Measurements from ENCODE around the gene MFN2.

Gene MFN2

GRCh38 chr1:11979851-11980675, at the start of gene MFN2 (continued):
- TF ChIP-seq ZNF26 (tag by site-specific recombination; IDR thresholded peaks at IDR 0.05) (no peak), ZNF311 (tag by site-specific recombination; IDR thresholded peaks at IDR 0.05; ENCODE audit: borderline replicate concordance) (no peak), ZNF202 (tag by site-specific recombination; IDR thresholded peaks at IDR 0.05; ENCODE audit: borderline replicate concordance) (no peak), ZNF426 (tag by site-specific recombination; IDR thresholded peaks at IDR 0.05) (no peak), MZF1 (tag by site-specific recombination; IDR thresholded peaks at IDR 0.05; ENCODE audit: borderline replicate concordance) (no peak), ZFP69B (tag by site-specific recombination; IDR thresholded peaks at IDR 0.05) (peak; percentile 78; the same call in 1 of the 2 replicates), SP3 (tag by site-specific recombination; IDR thresholded peaks at IDR 0.05) (peak; percentile 98), ZNF37A (tag by site-specific recombination; IDR thresholded peaks at IDR 0.05) (no peak), BCL6B (tag by site-specific recombination; IDR thresholded peaks at IDR 0.05) (no peak), RBAK (tag by site-specific recombination; IDR thresholded peaks at IDR 0.05) (no peak), ZNF510 (tag by site-specific recombination; IDR thresholded peaks at IDR 0.05; ENCODE audit: insufficient replicate concordance) (no peak), PRDM1 (tag by site-specific recombination; IDR thresholded peaks at IDR 0.05) (no peak), SP7 (tag by site-specific recombination; IDR thresholded peaks at IDR 0.05) (peak; percentile 79), ZNF639 (tag by site-specific recombination; IDR thresholded peaks at IDR 0.05) (peak; percentile 8; the same call in 1 of the 2 replicates), ZNF596 (tag by site-specific recombination; IDR thresholded peaks at IDR 0.05) (no peak), ZNF629 (tag by site-specific recombination; IDR thresholded peaks at IDR 0.05) (peak; percentile 96), ZNF350 (tag by site-specific recombination; IDR thresholded peaks at IDR 0.05) (no peak), ZNF266 (tag by site-specific recombination; IDR thresholded peaks at IDR 0.05; ENCODE audit: low read depth) (no peak), SALL2 (tag by site-specific recombination; IDR thresholded peaks at IDR 0.05; ENCODE audit: borderline replicate concordance) (no peak), TCF7L2 (IDR thresholded peaks at IDR 0.05; ENCODE audit: borderline replicate concordance, low read depth, low read length) (no peak)
- TF ChIP-seq, protein P1, sequence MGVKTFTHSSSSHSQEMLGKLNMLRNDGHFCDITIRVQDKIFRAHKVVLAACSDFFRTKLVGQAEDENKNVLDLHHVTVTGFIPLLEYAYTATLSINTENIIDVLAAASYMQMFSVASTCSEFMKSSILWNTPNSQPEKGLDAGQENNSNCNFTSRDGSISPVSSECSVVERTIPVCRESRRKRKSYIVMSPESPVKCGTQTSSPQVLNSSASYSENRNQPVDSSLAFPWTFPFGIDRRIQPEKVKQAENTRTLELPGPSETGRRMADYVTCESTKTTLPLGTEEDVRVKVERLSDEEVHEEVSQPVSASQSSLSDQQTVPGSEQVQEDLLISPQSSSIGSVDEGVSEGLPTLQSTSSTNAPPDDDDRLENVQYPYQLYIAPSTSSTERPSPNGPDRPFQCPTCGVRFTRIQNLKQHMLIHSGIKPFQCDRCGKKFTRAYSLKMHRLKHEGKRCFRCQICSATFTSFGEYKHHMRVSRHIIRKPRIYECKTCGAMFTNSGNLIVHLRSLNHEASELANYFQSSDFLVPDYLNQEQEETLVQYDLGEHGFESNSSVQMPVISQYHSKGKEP (tag by site-specific recombination; IDR thresholded peaks at IDR 0.05), result no peak
- TF ChIP-seq, protein P2, sequence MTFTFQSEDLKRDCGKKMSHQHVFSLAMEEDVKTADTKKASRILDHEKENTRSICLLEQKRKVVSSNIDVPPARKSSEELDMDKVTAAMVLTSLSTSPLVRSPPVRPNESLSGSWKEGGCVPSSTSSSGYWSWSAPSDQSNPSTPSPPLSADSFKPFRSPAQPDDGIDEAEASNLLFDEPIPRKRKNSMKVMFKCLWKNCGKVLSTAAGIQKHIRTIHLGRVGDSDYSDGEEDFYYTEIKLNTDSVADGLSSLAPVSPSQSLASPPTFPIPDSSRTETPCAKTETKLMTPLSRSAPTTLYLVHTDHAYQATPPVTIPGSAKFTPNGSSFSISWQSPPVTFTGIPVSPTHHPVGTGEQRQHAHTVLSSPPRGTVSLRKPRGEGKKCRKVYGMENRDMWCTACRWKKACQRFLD (tag by site-specific recombination; IDR thresholded peaks at IDR 0.05), result no peak
- TF ChIP-seq, protein P3, sequence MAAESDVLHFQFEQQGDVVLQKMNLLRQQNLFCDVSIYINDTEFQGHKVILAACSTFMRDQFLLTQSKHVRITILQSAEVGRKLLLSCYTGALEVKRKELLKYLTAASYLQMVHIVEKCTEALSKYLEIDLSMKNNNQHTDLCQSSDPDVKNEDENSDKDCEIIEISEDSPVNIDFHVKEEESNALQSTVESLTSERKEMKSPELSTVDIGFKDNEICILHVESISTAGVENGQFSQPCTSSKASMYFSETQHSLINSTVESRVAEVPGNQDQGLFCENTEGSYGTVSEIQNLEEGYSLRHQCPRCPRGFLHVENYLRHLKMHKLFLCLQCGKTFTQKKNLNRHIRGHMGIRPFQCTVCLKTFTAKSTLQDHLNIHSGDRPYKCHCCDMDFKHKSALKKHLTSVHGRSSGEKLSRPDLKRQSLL (tag by site-specific recombination; IDR thresholded peaks at IDR 0.05), result peak; percentile 100
- TF ChIP-seq, protein P4, sequence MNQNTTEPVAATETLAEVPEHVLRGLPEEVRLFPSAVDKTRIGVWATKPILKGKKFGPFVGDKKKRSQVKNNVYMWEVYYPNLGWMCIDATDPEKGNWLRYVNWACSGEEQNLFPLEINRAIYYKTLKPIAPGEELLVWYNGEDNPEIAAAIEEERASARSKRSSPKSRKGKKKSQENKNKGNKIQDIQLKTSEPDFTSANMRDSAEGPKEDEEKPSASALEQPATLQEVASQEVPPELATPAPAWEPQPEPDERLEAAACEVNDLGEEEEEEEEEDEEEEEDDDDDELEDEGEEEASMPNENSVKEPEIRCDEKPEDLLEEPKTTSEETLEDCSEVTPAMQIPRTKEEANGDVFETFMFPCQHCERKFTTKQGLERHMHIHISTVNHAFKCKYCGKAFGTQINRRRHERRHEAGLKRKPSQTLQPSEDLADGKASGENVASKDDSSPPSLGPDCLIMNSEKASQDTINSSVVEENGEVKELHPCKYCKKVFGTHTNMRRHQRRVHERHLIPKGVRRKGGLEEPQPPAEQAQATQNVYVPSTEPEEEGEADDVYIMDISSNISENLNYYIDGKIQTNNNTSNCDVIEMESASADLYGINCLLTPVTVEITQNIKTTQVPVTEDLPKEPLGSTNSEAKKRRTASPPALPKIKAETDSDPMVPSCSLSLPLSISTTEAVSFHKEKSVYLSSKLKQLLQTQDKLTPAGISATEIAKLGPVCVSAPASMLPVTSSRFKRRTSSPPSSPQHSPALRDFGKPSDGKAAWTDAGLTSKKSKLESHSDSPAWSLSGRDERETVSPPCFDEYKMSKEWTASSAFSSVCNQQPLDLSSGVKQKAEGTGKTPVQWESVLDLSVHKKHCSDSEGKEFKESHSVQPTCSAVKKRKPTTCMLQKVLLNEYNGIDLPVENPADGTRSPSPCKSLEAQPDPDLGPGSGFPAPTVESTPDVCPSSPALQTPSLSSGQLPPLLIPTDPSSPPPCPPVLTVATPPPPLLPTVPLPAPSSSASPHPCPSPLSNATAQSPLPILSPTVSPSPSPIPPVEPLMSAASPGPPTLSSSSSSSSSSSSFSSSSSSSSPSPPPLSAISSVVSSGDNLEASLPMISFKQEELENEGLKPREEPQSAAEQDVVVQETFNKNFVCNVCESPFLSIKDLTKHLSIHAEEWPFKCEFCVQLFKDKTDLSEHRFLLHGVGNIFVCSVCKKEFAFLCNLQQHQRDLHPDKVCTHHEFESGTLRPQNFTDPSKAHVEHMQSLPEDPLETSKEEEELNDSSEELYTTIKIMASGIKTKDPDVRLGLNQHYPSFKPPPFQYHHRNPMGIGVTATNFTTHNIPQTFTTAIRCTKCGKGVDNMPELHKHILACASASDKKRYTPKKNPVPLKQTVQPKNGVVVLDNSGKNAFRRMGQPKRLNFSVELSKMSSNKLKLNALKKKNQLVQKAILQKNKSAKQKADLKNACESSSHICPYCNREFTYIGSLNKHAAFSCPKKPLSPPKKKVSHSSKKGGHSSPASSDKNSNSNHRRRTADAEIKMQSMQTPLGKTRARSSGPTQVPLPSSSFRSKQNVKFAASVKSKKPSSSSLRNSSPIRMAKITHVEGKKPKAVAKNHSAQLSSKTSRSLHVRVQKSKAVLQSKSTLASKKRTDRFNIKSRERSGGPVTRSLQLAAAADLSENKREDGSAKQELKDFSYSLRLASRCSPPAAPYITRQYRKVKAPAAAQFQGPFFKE (tag by site-specific recombination; IDR thresholded peaks at IDR 0.05; ENCODE audit: borderline replicate concordance), result no peak
